ENCODE data around the gene CCR9.

CCR9 gene

DNA sequence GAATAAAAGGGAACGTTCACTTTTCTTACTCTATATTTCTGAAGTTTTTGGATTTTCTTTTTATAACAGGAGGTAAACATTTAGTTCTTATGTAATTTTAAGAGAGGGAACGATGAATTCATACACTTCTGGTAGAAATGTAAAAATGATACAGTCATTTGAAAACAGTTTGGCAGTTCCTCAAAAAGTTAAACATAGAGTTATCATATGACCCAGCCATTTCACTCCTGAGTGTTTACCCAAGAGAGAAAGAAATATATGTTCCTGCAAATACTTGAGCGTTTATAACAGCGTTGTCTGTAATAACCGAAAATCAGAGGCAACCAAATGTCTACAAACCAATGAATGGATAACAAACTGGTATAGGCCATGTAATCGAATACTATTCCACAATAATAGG is 20.8 kb upstream of the CCR9 start:
- Histone ChIP-seq H3K27ac (no peak overlapping the region), H2AFZ (no peak overlapping the region), H3K36me3 (ENCODE audit: control insufficient read depth, insufficient read depth, low read length) (no peaks in the 10 kb centered on the region), H3K4me3 (ENCODE audit: low read depth, low read length) (no peak overlapping the region), H3K9me3 (ENCODE audit: control insufficient read depth, low read length) (no peaks in the 10 kb centered on the region), H3K9ac (no peak overlapping the region), H3K79me2 (no peaks in the 10 kb centered on the region), H3K27me3 (ENCODE audit: control insufficient read depth, insufficient read depth, low read length) (no peaks in the 10 kb centered on the region), H3K4me2 (ENCODE audit: low read length) (no peak overlapping the region), H3K4me1 (no peaks in the 10 kb centered on the region)
- TF ChIP-seq, protein P1, sequence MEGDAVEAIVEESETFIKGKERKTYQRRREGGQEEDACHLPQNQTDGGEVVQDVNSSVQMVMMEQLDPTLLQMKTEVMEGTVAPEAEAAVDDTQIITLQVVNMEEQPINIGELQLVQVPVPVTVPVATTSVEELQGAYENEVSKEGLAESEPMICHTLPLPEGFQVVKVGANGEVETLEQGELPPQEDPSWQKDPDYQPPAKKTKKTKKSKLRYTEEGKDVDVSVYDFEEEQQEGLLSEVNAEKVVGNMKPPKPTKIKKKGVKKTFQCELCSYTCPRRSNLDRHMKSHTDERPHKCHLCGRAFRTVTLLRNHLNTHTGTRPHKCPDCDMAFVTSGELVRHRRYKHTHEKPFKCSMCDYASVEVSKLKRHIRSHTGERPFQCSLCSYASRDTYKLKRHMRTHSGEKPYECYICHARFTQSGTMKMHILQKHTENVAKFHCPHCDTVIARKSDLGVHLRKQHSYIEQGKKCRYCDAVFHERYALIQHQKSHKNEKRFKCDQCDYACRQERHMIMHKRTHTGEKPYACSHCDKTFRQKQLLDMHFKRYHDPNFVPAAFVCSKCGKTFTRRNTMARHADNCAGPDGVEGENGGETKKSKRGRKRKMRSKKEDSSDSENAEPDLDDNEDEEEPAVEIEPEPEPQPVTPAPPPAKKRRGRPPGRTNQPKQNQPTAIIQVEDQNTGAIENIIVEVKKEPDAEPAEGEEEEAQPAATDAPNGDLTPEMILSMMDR (IDR thresholded peaks at IDR 0.05) = no peak

DNA sequence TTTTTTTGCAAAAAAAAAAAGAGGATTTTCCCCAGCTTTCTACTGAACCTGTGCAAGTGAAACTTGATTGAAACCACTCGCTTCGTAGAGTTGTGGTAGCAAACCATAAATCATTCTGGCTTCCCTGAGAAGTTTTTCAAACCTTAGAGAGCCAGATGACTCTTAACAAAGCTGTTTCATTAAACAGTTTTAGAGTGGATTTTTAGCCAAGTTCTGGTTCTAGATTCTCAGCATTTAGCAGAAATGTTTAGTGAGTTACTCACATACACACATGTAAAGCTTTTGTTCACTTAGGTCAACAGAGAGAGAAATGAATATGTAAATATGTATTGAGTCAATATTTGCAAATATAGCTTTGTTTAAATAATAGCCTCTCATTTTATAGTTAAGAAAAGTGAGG is 18.1 kb upstream of the CCR9 start:
- no peak overlapping the region for H3K27ac ChIP-seq

DNA sequence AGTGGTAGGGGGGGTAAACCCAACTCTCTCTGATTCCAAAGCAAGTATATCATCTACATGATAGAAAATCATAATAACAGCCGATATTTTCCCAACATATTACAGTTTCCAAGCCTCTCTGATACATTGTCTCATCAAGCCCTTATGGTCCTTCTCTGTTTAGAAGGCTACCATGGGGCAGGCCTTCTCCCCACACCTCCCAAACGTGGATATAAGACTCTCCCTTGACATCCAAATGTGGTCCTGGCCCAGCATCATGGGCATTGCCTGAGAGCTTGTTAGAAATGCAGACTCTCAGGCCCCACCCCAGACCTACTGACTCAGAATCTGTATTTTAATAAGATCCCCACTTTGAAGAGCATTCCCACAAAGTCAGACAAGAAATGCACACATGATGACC is 17.7 kb upstream of the CCR9 start:
- Histone ChIP-seq H3K4me2 (ENCODE audit: low read length) (no peak overlapping the region), H3K9ac (no peak overlapping the region), H3K4me3 (ENCODE audit: low read depth, low read length) (no peak overlapping the region), H3K9me3 (ENCODE audit: control insufficient read depth, low read length) (no peaks in the 10 kb centered on the region), H3K27ac (no peak overlapping the region), H3K4me1 (no peaks in the 10 kb centered on the region), H2AFZ (no peak overlapping the region), H3K79me2 (no peaks in the 10 kb centered on the region), H3K27me3 (ENCODE audit: control insufficient read depth, insufficient read depth, low read length) (no peaks in the 10 kb centered on the region), H3K36me3 (ENCODE audit: control insufficient read depth, insufficient read depth, low read length) (no peaks in the 10 kb centered on the region)
- TF ChIP-seq, protein P1 (IDR thresholded peaks at IDR 0.05) = no peak

More for the DNA sequence above, 18.1 kb upstream of the CCR9 start:
- Histone ChIP-seq H3K27me3 (ENCODE audit: control insufficient read depth, insufficient read depth, low read length) (no peaks in the 10 kb centered on the region), H3K36me3 (ENCODE audit: control insufficient read depth, insufficient read depth, low read length) (no peaks in the 10 kb centered on the region), H3K9ac (no peak overlapping the region), H3K4me2 (ENCODE audit: low read length) (no peak overlapping the region), H3K79me2 (no peaks in the 10 kb centered on the region), H3K9me3 (ENCODE audit: control insufficient read depth, low read length) (no peaks in the 10 kb centered on the region), H2AFZ (no peak overlapping the region), H3K4me3 (ENCODE audit: low read depth, low read length) (no peak overlapping the region), H3K4me1 (no peaks in the 10 kb centered on the region)
- TF ChIP-seq, protein P1 (IDR thresholded peaks at IDR 0.05) = no peak

DNA sequence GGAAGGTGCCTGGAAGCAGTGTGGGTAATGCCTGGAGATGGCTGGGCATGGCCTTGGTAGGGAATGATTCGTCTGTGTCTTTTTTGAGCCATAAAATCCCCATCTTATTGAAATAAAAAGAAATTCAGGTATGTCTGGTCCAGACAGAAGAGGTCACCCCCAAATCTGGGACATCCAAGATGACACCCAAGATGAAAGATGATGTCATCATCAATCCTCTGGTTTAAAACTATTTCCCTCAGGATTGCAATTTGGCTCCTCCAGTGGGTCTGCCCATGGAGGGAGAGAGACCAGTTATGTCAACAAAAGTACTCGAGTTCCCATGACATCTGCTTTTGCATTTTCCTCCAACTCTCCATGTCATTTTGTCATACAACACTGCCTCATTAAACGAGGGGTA is 16.7 kb upstream of the CCR9 start:
- Histone ChIP-seq H3K4me3 (ENCODE audit: low read depth, low read length) (no peak overlapping the region), H3K27ac (no peak overlapping the region), H3K9ac (no peak overlapping the region), H3K4me2 (ENCODE audit: low read length) (no peak overlapping the region), H2AFZ (no peak overlapping the region), H3K27me3 (ENCODE audit: control insufficient read depth, insufficient read depth, low read length) (no peaks in the 10 kb centered on the region), H3K9me3 (ENCODE audit: control insufficient read depth, low read length) (no peaks in the 10 kb centered on the region), H3K4me1 (no peaks in the 10 kb centered on the region), H3K79me2 (no peaks in the 10 kb centered on the region), H3K36me3 (ENCODE audit: control insufficient read depth, insufficient read depth, low read length) (no peaks in the 10 kb centered on the region)
- TF ChIP-seq, protein P1 (IDR thresholded peaks at IDR 0.05) = no peak

DNA sequence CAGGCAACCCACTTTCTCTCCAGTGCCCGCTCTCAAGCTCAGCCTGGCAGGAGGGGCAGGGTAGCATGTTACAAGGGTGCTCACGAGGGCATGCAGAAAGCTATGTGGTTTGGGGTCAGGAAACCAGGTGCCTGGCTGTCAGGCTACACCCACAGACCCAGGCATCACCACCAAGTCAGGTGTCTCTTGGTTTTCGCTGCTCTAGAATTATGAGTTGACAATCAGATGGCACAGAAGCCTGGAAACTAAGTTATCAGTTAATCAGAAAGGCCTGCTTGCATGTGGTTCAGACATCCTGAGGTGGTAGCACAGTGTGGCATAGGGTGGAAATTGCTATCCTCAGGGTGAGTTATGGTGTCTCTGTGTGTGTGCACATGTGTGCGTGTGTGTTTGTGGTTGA is 16.2 kb upstream of the CCR9 start:
- Histone ChIP-seq H3K27me3 (ENCODE audit: control insufficient read depth, insufficient read depth, low read length) (no peaks in the 10 kb centered on the region), H3K79me2 (no peaks in the 10 kb centered on the region), H3K4me1 (no peaks in the 10 kb centered on the region), H3K36me3 (ENCODE audit: control insufficient read depth, insufficient read depth, low read length) (no peaks in the 10 kb centered on the region), H3K27ac (no peak overlapping the region), H2AFZ (no peak overlapping the region), H3K4me3 (ENCODE audit: low read depth, low read length) (no peak overlapping the region), H3K4me2 (ENCODE audit: low read length) (no peak overlapping the region), H3K9me3 (ENCODE audit: control insufficient read depth, low read length) (no peaks in the 10 kb centered on the region), H3K9ac (no peak overlapping the region)
- TF ChIP-seq, protein P1 (IDR thresholded peaks at IDR 0.05) = no peak
